Measurements from ENCODE around the gene NKX1-1. TPM values are rescaled to one million over a fixed set of nuclear protein-coding genes. Genes with fewer than 3 reads are reported as not detected.

The NKX1-1 gene
- total RNA-seq, 1 experiment from 2014 or later: not detected

DNA sequence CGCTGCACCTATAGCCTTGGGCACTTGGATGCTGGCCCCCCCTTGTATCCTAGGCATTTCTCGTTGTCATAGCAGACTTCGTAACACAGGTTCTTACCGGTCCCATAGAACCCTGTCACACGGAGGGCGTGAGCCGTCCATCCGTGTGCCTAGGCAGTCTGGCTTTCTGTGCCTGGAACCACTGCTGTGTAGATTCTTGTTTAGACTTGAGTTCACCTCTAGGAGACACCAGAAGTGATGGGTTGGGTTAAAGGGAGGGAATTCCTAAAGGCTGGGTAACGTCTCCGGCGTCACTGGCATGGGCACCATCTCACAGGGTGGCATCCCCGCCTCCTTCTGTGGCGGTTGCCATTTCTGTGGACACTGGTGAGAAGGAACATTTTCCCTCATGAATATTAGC lies 13.5 kb upstream of the NKX1-1 start:
- BruUV-seq (replicated peaks): no TSS peak
- in situ Hi-C loops (cut with HindIII; ENCODE audit: low pct_unique_long_range_greater_than_20kb, low sequenced_read_pairs) (no loop called here), intact Hi-C loops (cut with micrococcal nuclease; ENCODE audit: unreplicated experiment) (no loop called here)
- Histone ChIP-seq H3K4me3 (ENCODE audit: low read depth in 2 of 2, low read length in 2 of 2) (no peak overlapping the region), H3K27ac (ENCODE audit: low read length) (no peak overlapping the region), H3K27me3 (ENCODE audit: control insufficient read depth, insufficient read depth, low read length) (no peaks in the 10 kb centered on the region), H3K4me1 (ENCODE audit: control insufficient read depth, insufficient read depth, low read length) (no peaks in the 10 kb centered on the region), H3K9me3 (ENCODE audit: control insufficient read depth, insufficient read depth, low read depth, low read length) (no peaks in the 10 kb centered on the region), H3K36me3 (ENCODE audit: control insufficient read depth, insufficient read depth, low read length) (no peaks in the 10 kb centered on the region)
- TF ChIP-seq TCF7L2 (IDR thresholded peaks at IDR 0.05; ENCODE audit: low read depth, low read length) (no peak), SIN3A (IDR thresholded peaks at IDR 0.05; ENCODE audit: borderline replicate concordance, insufficient read depth, low read depth, low read length) (no peak), REST (IDR thresholded peaks at IDR 0.05; ENCODE audit: insufficient read depth in 1 of 2, low read depth in 2 of 2, low read length in 1 of 2) (no peak)
- TF ChIP-seq, protein P1, sequence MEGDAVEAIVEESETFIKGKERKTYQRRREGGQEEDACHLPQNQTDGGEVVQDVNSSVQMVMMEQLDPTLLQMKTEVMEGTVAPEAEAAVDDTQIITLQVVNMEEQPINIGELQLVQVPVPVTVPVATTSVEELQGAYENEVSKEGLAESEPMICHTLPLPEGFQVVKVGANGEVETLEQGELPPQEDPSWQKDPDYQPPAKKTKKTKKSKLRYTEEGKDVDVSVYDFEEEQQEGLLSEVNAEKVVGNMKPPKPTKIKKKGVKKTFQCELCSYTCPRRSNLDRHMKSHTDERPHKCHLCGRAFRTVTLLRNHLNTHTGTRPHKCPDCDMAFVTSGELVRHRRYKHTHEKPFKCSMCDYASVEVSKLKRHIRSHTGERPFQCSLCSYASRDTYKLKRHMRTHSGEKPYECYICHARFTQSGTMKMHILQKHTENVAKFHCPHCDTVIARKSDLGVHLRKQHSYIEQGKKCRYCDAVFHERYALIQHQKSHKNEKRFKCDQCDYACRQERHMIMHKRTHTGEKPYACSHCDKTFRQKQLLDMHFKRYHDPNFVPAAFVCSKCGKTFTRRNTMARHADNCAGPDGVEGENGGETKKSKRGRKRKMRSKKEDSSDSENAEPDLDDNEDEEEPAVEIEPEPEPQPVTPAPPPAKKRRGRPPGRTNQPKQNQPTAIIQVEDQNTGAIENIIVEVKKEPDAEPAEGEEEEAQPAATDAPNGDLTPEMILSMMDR (IDR thresholded peaks at IDR 0.05): no peak
- ATAC-seq (no peak), DNase-seq (ENCODE audit: low read depth, low spot score) (no peak)
- POLR2A ChIA-PET: no interaction called here
- CTCF ChIA-PET: no interaction called here

DNA sequence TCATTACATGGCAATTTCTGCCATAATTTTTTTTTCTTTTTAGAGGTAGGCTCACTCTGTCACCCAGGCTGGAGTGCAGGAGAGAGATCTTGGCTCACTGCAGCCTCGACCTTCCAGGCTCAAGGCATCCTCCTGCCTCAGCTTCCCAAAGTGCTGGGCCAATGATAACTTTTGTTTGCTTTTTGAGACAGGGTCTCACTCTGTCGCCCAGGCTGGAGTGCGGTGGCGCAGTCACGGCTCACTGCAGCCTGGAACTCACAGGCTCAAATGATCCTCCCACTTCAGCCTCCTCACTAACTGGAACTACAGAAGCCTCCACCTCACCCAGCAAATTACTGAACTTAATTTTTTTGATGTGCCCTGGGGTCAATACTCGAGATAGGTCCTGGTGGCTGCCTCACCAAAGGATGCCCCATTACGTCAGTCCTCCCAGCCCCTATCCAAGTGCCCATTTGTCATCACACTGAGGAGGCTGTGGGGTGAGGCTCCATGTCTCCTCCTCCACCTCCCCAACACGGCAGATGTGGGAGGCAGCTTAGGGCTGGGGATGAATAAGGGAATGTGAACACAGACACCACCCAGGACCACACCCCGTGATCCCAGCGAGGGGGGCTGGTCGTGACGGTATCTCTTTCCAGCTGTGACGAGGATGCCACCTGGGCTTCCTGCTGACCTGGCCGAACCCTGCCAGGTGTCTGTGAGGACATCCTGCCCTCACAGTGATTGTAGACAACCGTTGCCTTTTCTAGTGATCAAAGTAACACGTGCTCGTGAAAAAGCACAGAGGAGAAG lies 12.4 kb upstream of the NKX1-1 start:
- H3K27me3 ChIP-seq (ENCODE audit: control insufficient read depth, insufficient read depth, low read length): no peaks in the 10 kb centered on the region
- TF ChIP-seq REST (IDR thresholded peaks at IDR 0.05; ENCODE audit: insufficient read depth in 1 of 2, low read depth in 2 of 2, low read length in 1 of 2): no peak
- TF ChIP-seq POLR2AphosphoS5 (IDR thresholded peaks at IDR 0.05; ENCODE audit: low read depth, low read length): no peak
- no peak for TF ChIP-seq SIN3A (IDR thresholded peaks at IDR 0.05; ENCODE audit: borderline replicate concordance, insufficient read depth, low read depth, low read length)
- no peak for TF ChIP-seq TCF7L2 (IDR thresholded peaks at IDR 0.05; ENCODE audit: low read depth, low read length)
- TF ChIP-seq, protein P1 (IDR thresholded peaks at IDR 0.05): no peak
- CTCF ChIA-PET: no interaction called here

More for the DNA sequence above, 12.4 kb upstream of the NKX1-1 start:
- H3K4me1 ChIP-seq (ENCODE audit: control insufficient read depth, insufficient read depth, low read length): no peaks in the 10 kb centered on the region
- DNase-seq (ENCODE audit: low read depth, low spot score): no peak
- POLR2A ChIA-PET: no interaction called here
- H3K36me3 ChIP-seq (ENCODE audit: control insufficient read depth, insufficient read depth, low read length): no peaks in the 10 kb centered on the region
- intact Hi-C loops (cut with micrococcal nuclease; ENCODE audit: unreplicated experiment) (no loop called here), in situ Hi-C loops (cut with HindIII; ENCODE audit: low pct_unique_long_range_greater_than_20kb, low sequenced_read_pairs) (no loop called here)
- H3K4me3 ChIP-seq (ENCODE audit: low read depth in 2 of 2, low read length in 2 of 2): no peak overlapping the region
- H3K27ac ChIP-seq (ENCODE audit: low read length): no peak overlapping the region
- no TSS peak for BruUV-seq (replicated peaks)
- ATAC-seq: no peak
- no peaks in the 10 kb centered on the region for H3K9me3 ChIP-seq (ENCODE audit: control insufficient read depth, insufficient read depth, low read depth, low read length)
